Heart left ventricle (tissue), 13 donors: ENCODE results near the gene RUNX2.

Experiments used
- CTCF ChIP-seq, 12 donors: fragments of 200-600 bp; sonication (generic) in 4 of 12; IDR thresholded peaks; one replicate each; pipeline versions ENCODE4 v1.5.0 to v1.8.0; 2018 to 2022; ENCODE audit warnings: antibody characterized with exemption in 12 of 12, mild to moderate bottlenecking in 5 of 12
- POLR2A ChIP-seq, 2 donors: fragments of 450-650 bp; IDR thresholded peaks; one replicate each; pipeline ENCODE4 v1.6.1; 2017; ENCODE audit warnings: antibody characterized with exemption in 2 of 2, mild to moderate bottlenecking in 2 of 2, moderate library complexity in 2 of 2
- donor health status: ischemic (EF 13 %, LVEDD 7.1; RV severe dilation, severe dysfunction).
- donor health status: DM: no; HTN: yes; CAD: no.
- donor health status: DM: no; HTN: no; CAD: no.
- donor health status: ischemic (EF 25% LVEDD 6.9; RV normal size, moderate dysfunction).
- donor health status: ischemic (EF 25% LVEDD 5.7; RV mildly dilated, moderate dysfunction).
- donor health status: ischemic (EF 35%, LVEDD 5.7; RV mildly dilated, moderate dysfunction).
- donor health status: nonischemic (EF 11% LVEDD 7.7; RV severe dilation, severe dysfunction).
- donor health status: DM: yes; HTN: yes; CAD: no.
- donor health status: PGD.
- donor health status: ischemic (EF 29% LVEDD 5.4; RV normal size, mild dysfunction).
- donor health status: nonischemic (EF 23%, LVEDD 6.1; RV moderate dilation, normal function).

GRCh38 chr6:45590226-45590625 is 262.1 kb downstream of the RUNX2 start:
- no peak for TF ChIP-seq CTCF (IDR thresholded peaks at IDR 0.05)
- no peak for TF ChIP-seq POLR2A (IDR thresholded peaks at IDR 0.05)
